ENCODE results near the gene GTSE1. TPM values are rescaled to one million over a fixed set of nuclear protein-coding genes. Genes with fewer than 3 reads are reported as not detected.

The GTSE1 gene
- total and polyA plus RNA-seq, 2 of the 13 experiments (the other 11 are each of a cell fraction or from before 2014, with no cell fraction given): 10.7 to 13.5 TPM

DNA sequence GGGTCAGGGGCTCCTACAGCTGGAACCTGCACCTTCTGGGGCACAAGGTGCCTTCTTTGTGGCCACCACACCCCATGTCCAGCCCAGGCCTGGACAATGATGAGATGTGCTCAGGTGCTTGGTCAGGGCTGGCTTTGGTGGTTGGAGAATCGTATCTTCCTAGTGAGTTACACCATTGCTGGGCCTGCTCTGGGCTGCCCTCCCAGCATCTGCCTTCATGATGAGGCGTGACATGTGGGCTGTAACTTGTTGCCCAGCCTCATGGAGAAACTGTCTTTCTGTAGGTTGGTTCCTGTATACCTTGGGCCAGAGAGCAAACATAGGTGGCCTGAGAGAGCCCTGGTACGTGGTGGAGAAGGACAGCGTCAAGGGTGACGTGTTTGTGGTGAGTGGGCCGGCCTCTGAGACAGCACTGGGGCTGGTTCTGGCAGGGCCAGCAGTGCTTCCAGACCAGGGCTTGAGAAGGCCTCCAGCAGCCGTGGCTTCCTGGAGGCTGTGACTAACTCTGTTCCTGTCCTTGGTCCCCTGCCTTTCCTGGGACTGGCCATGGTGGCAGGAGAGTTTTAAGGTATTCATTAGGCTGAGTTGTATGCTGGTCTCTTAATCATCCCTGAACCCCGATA lies 56.9 kb downstream of the GTSE1 start (continued):
- TF ChIP-seq, protein P1, sequence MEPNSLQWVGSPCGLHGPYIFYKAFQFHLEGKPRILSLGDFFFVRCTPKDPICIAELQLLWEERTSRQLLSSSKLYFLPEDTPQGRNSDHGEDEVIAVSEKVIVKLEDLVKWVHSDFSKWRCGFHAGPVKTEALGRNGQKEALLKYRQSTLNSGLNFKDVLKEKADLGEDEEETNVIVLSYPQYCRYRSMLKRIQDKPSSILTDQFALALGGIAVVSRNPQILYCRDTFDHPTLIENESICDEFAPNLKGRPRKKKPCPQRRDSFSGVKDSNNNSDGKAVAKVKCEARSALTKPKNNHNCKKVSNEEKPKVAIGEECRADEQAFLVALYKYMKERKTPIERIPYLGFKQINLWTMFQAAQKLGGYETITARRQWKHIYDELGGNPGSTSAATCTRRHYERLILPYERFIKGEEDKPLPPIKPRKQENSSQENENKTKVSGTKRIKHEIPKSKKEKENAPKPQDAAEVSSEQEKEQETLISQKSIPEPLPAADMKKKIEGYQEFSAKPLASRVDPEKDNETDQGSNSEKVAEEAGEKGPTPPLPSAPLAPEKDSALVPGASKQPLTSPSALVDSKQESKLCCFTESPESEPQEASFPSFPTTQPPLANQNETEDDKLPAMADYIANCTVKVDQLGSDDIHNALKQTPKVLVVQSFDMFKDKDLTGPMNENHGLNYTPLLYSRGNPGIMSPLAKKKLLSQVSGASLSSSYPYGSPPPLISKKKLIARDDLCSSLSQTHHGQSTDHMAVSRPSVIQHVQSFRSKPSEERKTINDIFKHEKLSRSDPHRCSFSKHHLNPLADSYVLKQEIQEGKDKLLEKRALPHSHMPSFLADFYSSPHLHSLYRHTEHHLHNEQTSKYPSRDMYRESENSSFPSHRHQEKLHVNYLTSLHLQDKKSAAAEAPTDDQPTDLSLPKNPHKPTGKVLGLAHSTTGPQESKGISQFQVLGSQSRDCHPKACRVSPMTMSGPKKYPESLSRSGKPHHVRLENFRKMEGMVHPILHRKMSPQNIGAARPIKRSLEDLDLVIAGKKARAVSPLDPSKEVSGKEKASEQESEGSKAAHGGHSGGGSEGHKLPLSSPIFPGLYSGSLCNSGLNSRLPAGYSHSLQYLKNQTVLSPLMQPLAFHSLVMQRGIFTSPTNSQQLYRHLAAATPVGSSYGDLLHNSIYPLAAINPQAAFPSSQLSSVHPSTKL (CRISPR knock-in tag; IDR thresholded peaks at IDR 0.05): no peak
- TF ChIP-seq, protein P2, sequence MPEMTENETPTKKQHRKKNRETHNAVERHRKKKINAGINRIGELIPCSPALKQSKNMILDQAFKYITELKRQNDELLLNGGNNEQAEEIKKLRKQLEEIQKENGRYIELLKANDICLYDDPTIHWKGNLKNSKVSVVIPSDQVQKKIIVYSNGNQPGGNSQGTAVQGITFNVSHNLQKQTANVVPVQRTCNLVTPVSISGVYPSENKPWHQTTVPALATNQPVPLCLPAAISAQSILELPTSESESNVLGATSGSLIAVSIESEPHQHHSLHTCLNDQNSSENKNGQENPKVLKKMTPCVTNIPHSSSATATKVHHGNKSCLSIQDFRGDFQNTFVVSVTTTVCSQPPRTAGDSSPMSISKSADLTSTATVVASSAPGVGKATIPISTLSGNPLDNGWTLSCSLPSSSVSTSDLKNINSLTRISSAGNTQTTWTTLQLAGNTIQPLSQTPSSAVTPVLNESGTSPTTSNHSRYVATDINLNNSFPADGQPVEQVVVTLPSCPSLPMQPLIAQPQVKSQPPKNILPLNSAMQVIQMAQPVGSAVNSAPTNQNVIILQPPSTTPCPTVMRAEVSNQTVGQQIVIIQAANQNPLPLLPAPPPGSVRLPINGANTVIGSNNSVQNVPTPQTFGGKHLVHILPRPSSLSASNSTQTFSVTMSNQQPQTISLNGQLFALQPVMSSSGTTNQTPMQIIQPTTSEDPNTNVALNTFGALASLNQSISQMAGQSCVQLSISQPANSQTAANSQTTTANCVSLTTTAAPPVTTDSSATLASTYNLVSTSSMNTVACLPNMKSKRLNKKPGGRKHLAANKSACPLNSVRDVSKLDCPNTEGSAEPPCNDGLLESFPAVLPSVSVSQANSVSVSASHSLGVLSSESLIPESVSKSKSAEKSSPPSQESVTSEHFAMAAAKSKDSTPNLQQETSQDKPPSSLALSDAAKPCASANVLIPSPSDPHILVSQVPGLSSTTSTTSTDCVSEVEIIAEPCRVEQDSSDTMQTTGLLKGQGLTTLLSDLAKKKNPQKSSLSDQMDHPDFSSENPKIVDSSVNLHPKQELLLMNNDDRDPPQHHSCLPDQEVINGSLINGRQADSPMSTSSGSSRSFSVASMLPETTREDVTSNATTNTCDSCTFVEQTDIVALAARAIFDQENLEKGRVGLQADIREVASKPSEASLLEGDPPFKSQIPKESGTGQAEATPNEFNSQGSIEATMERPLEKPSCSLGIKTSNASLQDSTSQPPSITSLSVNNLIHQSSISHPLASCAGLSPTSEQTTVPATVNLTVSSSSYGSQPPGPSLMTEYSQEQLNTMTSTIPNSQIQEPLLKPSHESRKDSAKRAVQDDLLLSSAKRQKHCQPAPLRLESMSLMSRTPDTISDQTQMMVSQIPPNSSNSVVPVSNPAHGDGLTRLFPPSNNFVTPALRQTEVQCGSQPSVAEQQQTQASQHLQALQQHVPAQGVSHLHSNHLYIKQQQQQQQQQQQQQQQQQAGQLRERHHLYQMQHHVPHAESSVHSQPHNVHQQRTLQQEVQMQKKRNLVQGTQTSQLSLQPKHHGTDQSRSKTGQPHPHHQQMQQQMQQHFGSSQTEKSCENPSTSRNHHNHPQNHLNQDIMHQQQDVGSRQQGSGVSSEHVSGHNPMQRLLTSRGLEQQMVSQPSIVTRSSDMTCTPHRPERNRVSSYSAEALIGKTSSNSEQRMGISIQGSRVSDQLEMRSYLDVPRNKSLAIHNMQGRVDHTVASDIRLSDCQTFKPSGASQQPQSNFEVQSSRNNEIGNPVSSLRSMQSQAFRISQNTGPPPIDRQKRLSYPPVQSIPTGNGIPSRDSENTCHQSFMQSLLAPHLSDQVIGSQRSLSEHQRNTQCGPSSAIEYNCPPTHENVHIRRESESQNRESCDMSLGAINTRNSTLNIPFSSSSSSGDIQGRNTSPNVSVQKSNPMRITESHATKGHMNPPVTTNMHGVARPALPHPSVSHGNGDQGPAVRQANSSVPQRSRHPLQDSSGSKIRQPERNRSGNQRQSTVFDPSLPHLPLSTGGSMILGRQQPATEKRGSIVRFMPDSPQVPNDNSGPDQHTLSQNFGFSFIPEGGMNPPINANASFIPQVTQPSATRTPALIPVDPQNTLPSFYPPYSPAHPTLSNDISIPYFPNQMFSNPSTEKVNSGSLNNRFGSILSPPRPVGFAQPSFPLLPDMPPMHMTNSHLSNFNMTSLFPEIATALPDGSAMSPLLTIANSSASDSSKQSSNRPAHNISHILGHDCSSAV (CRISPR knock-in tag; IDR thresholded peaks at IDR 0.05; ENCODE audit: borderline replicate concordance): no peak
- no peak for TF ChIP-seq ZNF264 (CRISPR knock-in tag; IDR thresholded peaks at IDR 0.05)

Data from HepG2 (cell line).